ENCODE results near the gene ZFP37. TPM values are rescaled to one million over a fixed set of nuclear protein-coding genes. Genes with fewer than 3 reads are reported as not detected.
"Not testable (repeated sequence)": the region's sequence is repeated elsewhere in the genome, so short reads cannot be mapped to it uniquely, and the experiment has no call there.

ZFP37 gene
- total RNA-seq, result 0.30 and 0.33 TPM in 2 replicates

- intact Hi-C loops (cut with micrococcal nuclease), result no loop called here
- Mint-ChIP-seq H3K27me3 (peaks cover 3% of the 10 kb centered on the region), H3K27ac (no peak within 1 kb of the TSS), H3K36me3 (ENCODE audit: low read depth) (no peaks in the 10 kb centered on the region), H3K4me3 (no peak within 1 kb of the TSS), H3K4me1 (no peaks in the 10 kb centered on the region), H3K9me3 (no peaks in the 10 kb centered on the region)
- peak; percentile 86 for DNase-seq
Measured at GRCh38 chr9:113056191-113057106, at the start of gene ZFP37. Gene ZFP37 (minus strand): TSS chr9:113056724. CDS start chr9:113056688, 36 bp downstream.

- intact Hi-C loops (cut with micrococcal nuclease); H3K4me3 Mint-ChIP-seq; H3K4me1 Mint-ChIP-seq; H3K9me3 Mint-ChIP-seq; DNase-seq; H3K27me3 Mint-ChIP-seq; H3K27ac Mint-ChIP-seq; H3K36me3 Mint-ChIP-seq (ENCODE audit: low read depth): not testable (repeated sequence)
Measured at GRCh38 chr9:113105345-113105744, 48.8 kb upstream of the ZFP37 start.

GRCh38 chr9:113095561-113095960, 39.0 kb upstream of the ZFP37 start:
- Mint-ChIP-seq H3K27me3 (peaks cover 5% of the 10 kb centered on the region), H3K4me1 (no peaks in the 10 kb centered on the region), H3K27ac (no peak overlapping the region), H3K9me3 (peaks cover 11% of the 10 kb centered on the region), H3K36me3 (ENCODE audit: low read depth) (no peaks in the 10 kb centered on the region), H3K4me3 (no peak overlapping the region)
- DNase-seq, result no peak
- intact Hi-C loops (cut with micrococcal nuclease), result no loop called here

- H3K9me3 Mint-ChIP-seq; intact Hi-C loops (cut with micrococcal nuclease); H3K4me3 Mint-ChIP-seq; H3K4me1 Mint-ChIP-seq; DNase-seq; H3K36me3 Mint-ChIP-seq (ENCODE audit: low read depth); H3K27ac Mint-ChIP-seq: not testable (repeated sequence)
- H3K27me3 Mint-ChIP-seq, result peaks cover 14% of the 10 kb centered on the region
Measured at GRCh38 chr9:113089924-113090323, 33.4 kb upstream of the ZFP37 start.

GRCh38 chr9:113089143-113089505, 32.6 kb upstream of the ZFP37 start:
- H3K27me3 Mint-ChIP-seq, result peaks cover 14% of the 10 kb centered on the region
- not testable (repeated sequence) for H3K9me3 Mint-ChIP-seq, H3K27ac Mint-ChIP-seq

GRCh38 chr9:113088456-113089142, 32.1 kb upstream of the ZFP37 start:
- H3K9me3 Mint-ChIP-seq; H3K4me1 Mint-ChIP-seq; intact Hi-C loops (cut with micrococcal nuclease); H3K4me3 Mint-ChIP-seq; H3K27ac Mint-ChIP-seq; DNase-seq; H3K36me3 Mint-ChIP-seq (ENCODE audit: low read depth): not testable (repeated sequence)
- peaks cover 14% of the 10 kb centered on the region for H3K27me3 Mint-ChIP-seq

More at GRCh38 chr9:113089143-113089505, 32.6 kb upstream of the ZFP37 start:
- DNase-seq; H3K4me3 Mint-ChIP-seq; H3K36me3 Mint-ChIP-seq (ENCODE audit: low read depth); intact Hi-C loops (cut with micrococcal nuclease); H3K4me1 Mint-ChIP-seq: not testable (repeated sequence)

GRCh38 chr9:113062932-113063310, 6.4 kb upstream of the ZFP37 start:
- H3K4me1 Mint-ChIP-seq; H3K4me3 Mint-ChIP-seq; H3K9me3 Mint-ChIP-seq; intact Hi-C loops (cut with micrococcal nuclease); H3K27me3 Mint-ChIP-seq; H3K27ac Mint-ChIP-seq; H3K36me3 Mint-ChIP-seq (ENCODE audit: low read depth): not testable (repeated sequence)
- DNase-seq, result peak; percentile 61

GRCh38 chr9:113062256-113062931, 5.9 kb upstream of the ZFP37 start:
- intact Hi-C loops (cut with micrococcal nuclease); H3K27me3 Mint-ChIP-seq: not testable (repeated sequence)
- DNase-seq, result peak; percentile 44

GRCh38 chr9:113061072-113061850, 4.7 kb upstream of the ZFP37 start:
- H3K4me1 Mint-ChIP-seq; intact Hi-C loops (cut with micrococcal nuclease); H3K4me3 Mint-ChIP-seq; H3K27ac Mint-ChIP-seq; H3K36me3 Mint-ChIP-seq (ENCODE audit: low read depth); H3K9me3 Mint-ChIP-seq; H3K27me3 Mint-ChIP-seq: not testable (repeated sequence)
- DNase-seq, result peak; percentile 57

More at GRCh38 chr9:113062256-113062931, 5.9 kb upstream of the ZFP37 start:
- H3K4me3 Mint-ChIP-seq; H3K27ac Mint-ChIP-seq; H3K4me1 Mint-ChIP-seq; H3K36me3 Mint-ChIP-seq (ENCODE audit: low read depth); H3K9me3 Mint-ChIP-seq: not testable (repeated sequence)

GRCh38 chr9:113059581-113060284, 3.2 kb upstream of the ZFP37 start:
- H3K27ac Mint-ChIP-seq, result peak overlapping the region; percentile 26
- H3K4me1 Mint-ChIP-seq; intact Hi-C loops (cut with micrococcal nuclease): not testable (repeated sequence)

GRCh38 chr9:113057193-113057592, 669 bp upstream of the ZFP37 start:
- Mint-ChIP-seq H3K4me3 (no peak overlapping the region), H3K4me1 (no peaks in the 10 kb centered on the region), H3K36me3 (ENCODE audit: low read depth) (no peaks in the 10 kb centered on the region), H3K27ac (no peak overlapping the region), H3K9me3 (no peaks in the 10 kb centered on the region), H3K27me3 (peaks cover 3% of the 10 kb centered on the region)
- DNase-seq, result no peak
- intact Hi-C loops (cut with micrococcal nuclease), result no loop called here

More at GRCh38 chr9:113059581-113060284, 3.2 kb upstream of the ZFP37 start:
- H3K9me3 Mint-ChIP-seq; H3K4me3 Mint-ChIP-seq; H3K27me3 Mint-ChIP-seq; H3K36me3 Mint-ChIP-seq (ENCODE audit: low read depth): not testable (repeated sequence)
- peak; percentile 60 for DNase-seq

- no peaks in the 10 kb centered on the region for H3K4me1 Mint-ChIP-seq
- peaks cover 42% of the 10 kb centered on the region for H3K9me3 Mint-ChIP-seq
- H3K27ac Mint-ChIP-seq, result no peak overlapping the region
- H3K4me3 Mint-ChIP-seq, result no peak overlapping the region
- DNase-seq, result no peak
- intact Hi-C loops (cut with micrococcal nuclease), result no loop called here
- peaks cover 4% of the 10 kb centered on the region for H3K36me3 Mint-ChIP-seq (ENCODE audit: low read depth)
- H3K27me3 Mint-ChIP-seq, result no peaks in the 10 kb centered on the region
Measured at GRCh38 chr9:113042884-113043657, 13.5 kb downstream of the ZFP37 start.
